CD14-positive monocyte (primary cell): ENCODE data around the gene FBF1. TPM values are rescaled to one million over a fixed set of nuclear protein-coding genes. Genes with fewer than 3 reads are reported as not detected.
A peak's percentile ranks its signal among the peaks of the same experiment; 100 is the strongest.

Experiments used
- DNase-seq, 3 donors: peaks; one replicate each; pipeline ENCODE4 v3.0.0-alpha.2; 2011 to 2022
- H2AFZ ChIP-seq: 2 replicates; pipeline ENCODE4 v1.6.0; 2012; ENCODE audit warnings: mild to moderate bottlenecking, low read depth, low read length, inconsistent platforms; ENCODE audit not compliant: insufficient read depth, poor library complexity, severe bottlenecking
- H3K27ac ChIP-seq, 2 donors: 1 replicate in 1 of 2; 2 replicates in 1 of 2; pipeline ENCODE4 v1.5.1; 2012 to 2013; ENCODE audit warnings: low read length in 2 of 2, control low read depth in 1 of 2, inconsistent platforms in 1 of 2, low read depth in 1 of 2, mild to moderate bottlenecking in 1 of 2
- H3K27me3 ChIP-seq, 2 donors: one replicate each; pipeline versions ENCODE4 v1.6.0 to v1.6.1; 2011 to 2013; ENCODE audit warnings: low read length in 2 of 2; ENCODE audit not compliant: control insufficient read depth in 2 of 2, insufficient read depth in 2 of 2
- H3K36me3 ChIP-seq, 2 donors: replicated peaks in 1 of 2; 1 replicate in 1 of 2; 2 replicates in 1 of 2; pipeline versions ENCODE4 v1.5.1 to v1.6.1; 2012 to 2013; ENCODE audit warnings: low read length in 2 of 2, control low read depth in 1 of 2, inconsistent platforms in 1 of 2, mild to moderate bottlenecking in 1 of 2; ENCODE audit not compliant: insufficient read depth in 2 of 2, control insufficient read depth in 1 of 2
- H3K4me1 ChIP-seq, 2 donors: 1 replicate in 1 of 2; 2 replicates in 1 of 2; pipeline versions ENCODE4 v1.5.1 to v1.6.1; 2012 to 2013; ENCODE audit warnings: low read length in 2 of 2, control low read depth in 1 of 2, inconsistent platforms in 1 of 2, mild to moderate bottlenecking in 1 of 2, moderate library complexity in 1 of 2; ENCODE audit not compliant: insufficient read depth in 2 of 2, control insufficient read depth in 1 of 2
- H3K4me2 ChIP-seq: replicated peaks from 2 replicates; pipeline ENCODE3; 2012; ENCODE audit warnings: low read length, moderate library complexity, mild to moderate bottlenecking; ENCODE audit not compliant: poor library complexity, severe bottlenecking; ENCODE audit errors: extremely low read depth
- H3K4me3 ChIP-seq, 3 experiments: fragments of 200-600 bp in 1 of 3; sonication (generic) in 1 of 3; replicated peaks in 1 of 3; 1 replicate in 2 of 3; 2 replicates in 1 of 3; pipeline ENCODE4 v1.5.1; 2011 to 2013; ENCODE audit warnings: low read length in 3 of 3, mild to moderate bottlenecking in 3 of 3, control low read depth in 2 of 3, low read depth in 2 of 3, inconsistent platforms in 1 of 3, moderate library complexity in 1 of 3
- H3K79me2 ChIP-seq: 2 replicates; pipeline ENCODE4 v1.6.0; 2012; ENCODE audit warnings: mild to moderate bottlenecking, control low read depth, inconsistent platforms, low read length, moderate library complexity; ENCODE audit not compliant: insufficient read depth
- H3K9ac ChIP-seq: 2 replicates; pipeline ENCODE4 v1.6.0; 2017; ENCODE audit warnings: low read length, mild to moderate bottlenecking; ENCODE audit not compliant: insufficient read depth, poor library complexity, severe bottlenecking
- H3K9me3 ChIP-seq, 2 donors: replicated peaks in 1 of 2; 1 replicate in 1 of 2; 2 replicates in 1 of 2; pipeline versions ENCODE4 v1.5.1 to v1.6.1; 2012 to 2013; ENCODE audit warnings: low read length in 2 of 2, control low read depth in 1 of 2; ENCODE audit not compliant: control insufficient read depth in 1 of 2, insufficient read depth in 1 of 2
- H4K20me1 ChIP-seq: 2 replicates; pipeline ENCODE4 v1.6.0; 2012; ENCODE audit warnings: mild to moderate bottlenecking, low read length, control low read depth, moderate library complexity; ENCODE audit not compliant: insufficient read depth
- H3K27ac Mint-ChIP-seq, 7 donors: one replicate each; pipeline ENCODE4 v1.8.0; 2020; ENCODE audit warnings: mild to moderate bottlenecking in 7 of 7, mixed read lengths in 7 of 7, moderate library complexity in 6 of 7, inconsistent platforms in 2 of 7
- H3K27me3 Mint-ChIP-seq, 3 donors: one replicate each; pipeline ENCODE4 v1.8.0; 2021 to 2022; ENCODE audit warnings: low read depth in 3 of 3, mild to moderate bottlenecking in 3 of 3, mixed read lengths in 3 of 3, moderate library complexity in 3 of 3, inconsistent platforms in 1 of 3
- H3K36me3 Mint-ChIP-seq, 2 donors: one replicate each; pipeline ENCODE4 v1.8.0; 2020; ENCODE audit warnings: mixed read lengths in 2 of 2, inconsistent platforms in 1 of 2, mild to moderate bottlenecking in 1 of 2
- H3K4me1 Mint-ChIP-seq: one replicate; pipeline ENCODE4 v1.8.0; 2020; ENCODE audit warnings: mild to moderate bottlenecking, mixed read lengths
- H3K4me3 Mint-ChIP-seq, 2 donors: one replicate each; pipeline ENCODE4 v1.8.0; 2020; ENCODE audit warnings: mild to moderate bottlenecking in 2 of 2, mixed read lengths in 2 of 2, moderate library complexity in 1 of 2
- H3K9me3 Mint-ChIP-seq, 7 donors: one replicate each; pipeline ENCODE4 v1.8.0; 2020 to 2022; ENCODE audit warnings: mixed read lengths in 7 of 7, mild to moderate bottlenecking in 6 of 7, moderate library complexity in 6 of 7, inconsistent platforms in 2 of 7
- CTCF ChIP-seq: fragments of 200-600 bp; IDR thresholded peaks from one replicate; pipeline ENCODE4 v1.8.0; 2022; ENCODE audit warnings: antibody characterized with exemption, mild to moderate bottlenecking
- WGBS: methylation state at CpG from one replicate; pipeline ENCODE4 v1.1.5; 2013; ENCODE audit warnings: missing lambda C conversion rate; ENCODE audit not compliant: insufficient coverage; 5-methylcytosine and 5-hydroxymethylcytosine counted together
- intact Hi-C, 2 donors: fragments of 100-400 bp; cut with micrococcal nuclease; formaldehyde crosslinking; loops; one replicate each; pipeline versions ENCODE4 v1.15.0 to v1.15.1; 2023
- polyA plus RNA-seq, 3 donors: library from polyadenylated mRNA; depleted of rRNA in 1 of 3; unstranded in 2 of 3; stranded (reverse) in 1 of 3; fragments of 300-500 nt in 2 of 3; fragments of >200 nt in 1 of 3; fragmentation: Illumina TruSeq in 2 of 3; gene quantifications; 1 replicate in 2 of 3; 2 replicates in 1 of 3; pipeline ENCODE4 v1.2.3, GENCODE V29; 2012 to 2021

The FBF1 gene
- polyA plus RNA-seq, 3 donors = 0.32 to 4.4 (median 0.62) TPM

GRCh38 chr17:75933808-75934207 lies 7.0 kb downstream of the FBF1 start:
- H3K27ac Mint-ChIP-seq = no peak overlapping the region
- no peak overlapping the region for H3K4me3 ChIP-seq
- peaks cover 0 to 2% (median 0%) of the 10 kb centered on the region in 7 donors for H3K9me3 Mint-ChIP-seq
- H3K4me1 Mint-ChIP-seq = no peaks in the 10 kb centered on the region
- peaks cover 0 to 6% (median 3%) of the 10 kb centered on the region in 3 donors for H3K27me3 Mint-ChIP-seq
- H2AFZ ChIP-seq = no peak overlapping the region
- no peak overlapping the region for H3K9ac ChIP-seq
- intact Hi-C loops = no loop called here
- no peaks in the 10 kb centered on the region for H4K20me1 ChIP-seq
- H3K27ac ChIP-seq = no peak overlapping the region
- H3K79me2 ChIP-seq = no peaks in the 10 kb centered on the region
- no peaks in the 10 kb centered on the region for H3K4me1 ChIP-seq
- no peaks in the 10 kb centered on the region for H3K27me3 ChIP-seq
- DNase-seq = no peak
- H3K36me3 Mint-ChIP-seq = no peaks in the 10 kb centered on the region
- no CpG with 5 or more reads among the region's 4 CpGs for WGBS
- H3K4me2 ChIP-seq = no peak overlapping the region
- H3K36me3 ChIP-seq = no peaks in the 10 kb centered on the region
- TF ChIP-seq CTCF = no peak
- H3K9me3 ChIP-seq = no peaks in the 10 kb centered on the region
- H3K4me3 Mint-ChIP-seq = no peak overlapping the region

GRCh38 chr17:75932852-75933251 lies 8.0 kb downstream of the FBF1 start:
- TF ChIP-seq CTCF = no peak
- 98% methylated on average over 3 of the region's 5 CpGs for WGBS
- no peaks in the 10 kb centered on the region for H3K79me2 ChIP-seq
- H2AFZ ChIP-seq = no peak overlapping the region
- H3K36me3 Mint-ChIP-seq = no peaks in the 10 kb centered on the region
- H3K4me1 Mint-ChIP-seq = no peaks in the 10 kb centered on the region
- intact Hi-C loops = no loop called here
- H3K27me3 Mint-ChIP-seq = peaks cover 0 to 3% (median 2%) of the 10 kb centered on the region in 3 donors
- H3K4me1 ChIP-seq = no peaks in the 10 kb centered on the region
- peak overlapping the region in 1 of 7 donors; percentile 72 for H3K27ac Mint-ChIP-seq
- H4K20me1 ChIP-seq = no peaks in the 10 kb centered on the region
- H3K27ac ChIP-seq = no peak overlapping the region
- H3K9me3 ChIP-seq = no peaks in the 10 kb centered on the region
- DNase-seq = no peak
- H3K27me3 ChIP-seq = no peaks in the 10 kb centered on the region
- no peak overlapping the region for H3K4me3 Mint-ChIP-seq
- peaks cover 0 to 2% (median 0%) of the 10 kb centered on the region in 7 donors for H3K9me3 Mint-ChIP-seq
- no peaks in the 10 kb centered on the region for H3K36me3 ChIP-seq
- H3K4me2 ChIP-seq = no peak overlapping the region
- H3K9ac ChIP-seq = no peak overlapping the region
- H3K4me3 ChIP-seq = no peak overlapping the region
